Prostate gland (tissue), 2 donors: Measurements from ENCODE around the gene EXOSC2.

Experiments used
- POLR2A ChIP-seq: fragments of 450-650 bp; IDR thresholded peaks from one replicate; pipeline ENCODE4 v1.6.1; 2016; ENCODE audit warnings: antibody characterized with exemption, mild to moderate bottlenecking
- POLR2AphosphoS5 ChIP-seq: sonication (generic); formaldehyde crosslinking; IDR thresholded peaks from one replicate; pipeline ENCODE4 v1.6.1; 2017; ENCODE audit warnings: antibody characterized with exemption
- TF ChIP-seq, protein P1 (sequence below), 4 experiments: fragments of 200-600 bp in 2 of 4; fragments of 450-650 bp in 2 of 4; sonication (generic) in 2 of 4; IDR thresholded peaks; 1 replicate in 3 of 4; 2 replicates in 1 of 4; pipeline ENCODE4 v1.5.1; 2016 to 2019; ENCODE audit warnings: antibody characterized with exemption in 4 of 4, mild to moderate bottlenecking in 2 of 4, moderate library complexity in 2 of 4

DNA sequence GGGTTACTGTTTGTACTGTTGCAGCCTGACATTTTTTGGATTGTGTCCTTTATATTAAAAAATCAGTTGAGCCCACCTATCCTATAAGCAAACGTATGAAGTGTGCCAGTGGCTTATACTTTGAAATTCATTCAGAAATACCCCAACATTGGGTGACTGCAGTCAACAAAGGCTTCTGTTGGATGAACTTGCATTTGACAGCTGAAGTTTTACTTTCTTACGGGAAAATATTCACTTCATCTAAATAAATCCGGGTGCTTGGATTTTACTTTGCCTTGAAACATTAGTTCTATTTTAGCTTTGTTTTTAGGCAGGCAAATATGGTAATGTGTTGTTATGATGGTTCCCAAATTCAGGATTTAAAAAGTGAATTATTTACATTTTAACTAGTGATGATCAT is 21.7 kb downstream of the EXOSC2 start:
- TF ChIP-seq, protein P1, sequence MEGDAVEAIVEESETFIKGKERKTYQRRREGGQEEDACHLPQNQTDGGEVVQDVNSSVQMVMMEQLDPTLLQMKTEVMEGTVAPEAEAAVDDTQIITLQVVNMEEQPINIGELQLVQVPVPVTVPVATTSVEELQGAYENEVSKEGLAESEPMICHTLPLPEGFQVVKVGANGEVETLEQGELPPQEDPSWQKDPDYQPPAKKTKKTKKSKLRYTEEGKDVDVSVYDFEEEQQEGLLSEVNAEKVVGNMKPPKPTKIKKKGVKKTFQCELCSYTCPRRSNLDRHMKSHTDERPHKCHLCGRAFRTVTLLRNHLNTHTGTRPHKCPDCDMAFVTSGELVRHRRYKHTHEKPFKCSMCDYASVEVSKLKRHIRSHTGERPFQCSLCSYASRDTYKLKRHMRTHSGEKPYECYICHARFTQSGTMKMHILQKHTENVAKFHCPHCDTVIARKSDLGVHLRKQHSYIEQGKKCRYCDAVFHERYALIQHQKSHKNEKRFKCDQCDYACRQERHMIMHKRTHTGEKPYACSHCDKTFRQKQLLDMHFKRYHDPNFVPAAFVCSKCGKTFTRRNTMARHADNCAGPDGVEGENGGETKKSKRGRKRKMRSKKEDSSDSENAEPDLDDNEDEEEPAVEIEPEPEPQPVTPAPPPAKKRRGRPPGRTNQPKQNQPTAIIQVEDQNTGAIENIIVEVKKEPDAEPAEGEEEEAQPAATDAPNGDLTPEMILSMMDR (IDR thresholded peaks at IDR 0.05) = no peak
- TF ChIP-seq POLR2A (no peak), POLR2AphosphoS5 (no peak)
